Lower lobe of right lung (tissue), 2 donors: ENCODE measurements around the gene TANGO2. TPM values are rescaled to one million over a fixed set of nuclear protein-coding genes. Genes with fewer than 3 reads are reported as not detected.
A peak's percentile ranks its signal among the peaks of the same experiment; 100 is the strongest.

Experiments
- ATAC-seq, 2 donors: fragments of 200-7000 bp; cut with Tn5 transposase; one replicate each; pipeline ENCODE4 v1.9.1; 2020 to 2022; ENCODE audit warnings: mild to moderate bottlenecking in 2 of 2, moderate library complexity in 2 of 2
- DNase-seq: peaks from one replicate; pipeline ENCODE4 v3.0.0-alpha.2; 2020
- H3K27ac ChIP-seq: fragments of 200-600 bp; one replicate; pipeline ENCODE4 v1.8.0; 2022
- H3K27me3 ChIP-seq: fragments of 200-600 bp; one replicate; pipeline ENCODE4 v1.8.0; 2022; ENCODE audit warnings: low read depth
- H3K36me3 ChIP-seq: fragments of 200-600 bp; one replicate; pipeline ENCODE4 v1.8.0; 2022; ENCODE audit warnings: mild to moderate bottlenecking
- H3K4me1 ChIP-seq: fragments of 200-600 bp; one replicate; pipeline ENCODE4 v1.8.0; 2022
- H3K4me3 ChIP-seq: fragments of 200-600 bp; one replicate; pipeline ENCODE4 v1.8.0; 2022; ENCODE audit warnings: mild to moderate bottlenecking
- H3K9me3 ChIP-seq: fragments of 200-600 bp; one replicate; pipeline ENCODE4 v1.8.0; 2022
- CTCF ChIP-seq: fragments of 200-600 bp; IDR thresholded peaks from one replicate; pipeline ENCODE4 v1.8.0; 2022; ENCODE audit warnings: antibody characterized with exemption, mild to moderate bottlenecking
- intact Hi-C: fragments of 100-400 bp; cut with DNase I; formaldehyde crosslinking; loops from one replicate; pipeline ENCODE4 v1.11.0; 2022
- total RNA-seq: library from RNA; stranded (reverse); fragmentation: NEBNext Ultra II Directional; extraction: Animal tissue kit (Norgen Biotek cat#: 25700); gene quantifications from one replicate; pipeline ENCODE4 v1.2.1, GENCODE V29; 2021
- donor health status: DM: no; HTN: yes; CAD: no; lungs with severe emphysema.

The TANGO2 gene
- total RNA-seq, 1 donor from 2014 or later: 45.1 TPM

GRCh38 chr22:20043057-20043996 lies 22.4 kb downstream of the TANGO2 start:
- Histone ChIP-seq H3K4me1 (no peaks in the 10 kb centered on the region), H3K27ac (no peak overlapping the region), H3K4me3 (no peak overlapping the region), H3K9me3 (no peaks in the 10 kb centered on the region), H3K36me3 (peaks cover 91% of the 10 kb centered on the region), H3K27me3 (no peaks in the 10 kb centered on the region)
- no peak for TF ChIP-seq CTCF
- DNase-seq: no peak
- intact Hi-C loops: no loop called here
- ATAC-seq: no peak

GRCh38 chr22:20043997-20044342 lies 23.1 kb downstream of the TANGO2 start:
- Histone ChIP-seq H3K27me3 (no peaks in the 10 kb centered on the region), H3K27ac (no peak overlapping the region), H3K4me3 (no peak overlapping the region), H3K9me3 (no peaks in the 10 kb centered on the region), H3K4me1 (no peaks in the 10 kb centered on the region), H3K36me3 (peaks cover 90% of the 10 kb centered on the region)
- no peak for DNase-seq
- intact Hi-C loops: no loop called here
- no peak for ATAC-seq
- TF ChIP-seq CTCF: no peak

GRCh38 chr22:20044495-20045151 lies 23.7 kb downstream of the TANGO2 start:
- H3K4me3 ChIP-seq: no peak overlapping the region
- H3K27ac ChIP-seq: no peak overlapping the region
- intact Hi-C loops: no loop called here
- no peaks in the 10 kb centered on the region for H3K27me3 ChIP-seq
- peaks cover 90% of the 10 kb centered on the region for H3K36me3 ChIP-seq
- DNase-seq (no peak), ATAC-seq (peak in 1 of 2 donors; percentile 8)
- H3K4me1 ChIP-seq: no peaks in the 10 kb centered on the region
- no peak for TF ChIP-seq CTCF
- H3K9me3 ChIP-seq: no peaks in the 10 kb centered on the region

GRCh38 chr22:20046730-20047129 lies 25.8 kb downstream of the TANGO2 start:
- Histone ChIP-seq H3K27me3 (no peaks in the 10 kb centered on the region), H3K36me3 (peaks cover 87% of the 10 kb centered on the region)

GRCh38 chr22:20051927-20052308 lies 31.0 kb downstream of the TANGO2 start:
- TF ChIP-seq CTCF: no peak
- peaks cover 90% of the 10 kb centered on the region for H3K36me3 ChIP-seq
- H3K27me3 ChIP-seq: no peaks in the 10 kb centered on the region
- no peak overlapping the region for H3K4me3 ChIP-seq
- ATAC-seq (no peak), DNase-seq (no peak)
- H3K4me1 ChIP-seq: no peaks in the 10 kb centered on the region
- intact Hi-C loops: no loop called here
- no peak overlapping the region for H3K27ac ChIP-seq
- no peaks in the 10 kb centered on the region for H3K9me3 ChIP-seq

More at GRCh38 chr22:20046730-20047129, 25.8 kb downstream of the TANGO2 start:
- ATAC-seq: no peak
- no peak overlapping the region for H3K27ac ChIP-seq
- no peaks in the 10 kb centered on the region for H3K9me3 ChIP-seq
- no peak for TF ChIP-seq CTCF
- no peak overlapping the region for H3K4me3 ChIP-seq
- DNase-seq: no peak
- H3K4me1 ChIP-seq: no peaks in the 10 kb centered on the region
- intact Hi-C loops: no loop called here
